ENCODE measurements around the gene EHBP1L1. TPM values are rescaled to one million over a fixed set of nuclear protein-coding genes. Genes with fewer than 3 reads are reported as not detected.

The EHBP1L1 gene
- total RNA-seq, 1 donor from 2014 or later = 167 TPM

GRCh38 chr11:65553301-65554001 is 22.4 kb upstream of the EHBP1L1 start:
- no peaks in the 10 kb centered on the region for H3K9me3 Mint-ChIP-seq
- peaks cover 53% of the 10 kb centered on the region for H3K4me1 Mint-ChIP-seq
- H3K27ac Mint-ChIP-seq = peak overlapping the region; percentile 45
- H3K36me3 Mint-ChIP-seq (ENCODE audit: low read depth) = peaks cover 31% of the 10 kb centered on the region
- H3K4me3 Mint-ChIP-seq = peak overlapping the region; percentile 68
- peak; percentile 94 for DNase-seq
- H3K27me3 Mint-ChIP-seq = no peaks in the 10 kb centered on the region
- intact Hi-C loops (cut with micrococcal nuclease) = loop anchor here (2.0 kb wide), 1 partner anchor 15 kb away; no protein-coding TSS in a partner anchor

DNA sequence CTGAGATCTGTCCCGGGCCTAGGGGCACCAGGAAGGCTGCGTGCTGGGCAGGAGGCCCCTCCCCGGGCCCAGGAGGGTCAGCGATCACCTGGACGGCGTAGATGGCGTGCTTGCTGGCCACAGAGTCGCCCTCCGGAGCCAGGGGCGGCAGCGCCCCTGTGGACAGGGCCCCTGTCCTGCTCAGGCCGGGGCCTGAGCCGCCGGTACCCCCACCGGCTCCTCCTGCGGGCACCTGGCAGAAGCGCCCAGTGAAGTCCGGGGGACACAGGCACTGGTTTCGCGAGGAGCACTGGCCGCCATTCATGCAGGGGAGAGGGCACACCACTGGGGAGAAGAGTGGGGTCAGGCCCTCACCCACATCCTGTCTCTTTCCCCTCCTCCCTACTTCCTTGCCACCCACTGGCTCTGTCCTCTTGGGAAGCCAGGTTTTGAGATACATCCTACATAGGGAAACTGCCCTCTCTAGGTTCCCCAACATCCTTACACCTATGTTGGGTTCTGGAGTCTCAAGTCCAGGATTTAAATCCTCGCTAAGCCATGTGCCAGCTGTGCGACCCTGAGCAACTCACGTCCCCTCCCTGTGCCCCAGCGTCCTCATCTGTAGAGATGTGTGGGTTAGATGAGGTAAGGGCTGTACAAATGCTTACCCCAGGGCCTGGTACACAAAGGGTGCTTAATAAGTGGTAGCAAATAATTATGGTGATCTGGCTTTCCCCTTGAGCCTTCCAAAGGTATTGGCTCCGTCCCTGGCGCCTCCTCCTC is 21.6 kb upstream of the EHBP1L1 start:
- intact Hi-C loops (cut with micrococcal nuclease) = no loop called here
- no peak for DNase-seq
- Mint-ChIP-seq H3K36me3 (ENCODE audit: low read depth) (peaks cover 26% of the 10 kb centered on the region), H3K4me3 (peak overlapping the region; percentile 86), H3K27me3 (no peaks in the 10 kb centered on the region), H3K4me1 (peaks cover 51% of the 10 kb centered on the region), H3K9me3 (no peaks in the 10 kb centered on the region), H3K27ac (peak overlapping the region; percentile 88)

DNA sequence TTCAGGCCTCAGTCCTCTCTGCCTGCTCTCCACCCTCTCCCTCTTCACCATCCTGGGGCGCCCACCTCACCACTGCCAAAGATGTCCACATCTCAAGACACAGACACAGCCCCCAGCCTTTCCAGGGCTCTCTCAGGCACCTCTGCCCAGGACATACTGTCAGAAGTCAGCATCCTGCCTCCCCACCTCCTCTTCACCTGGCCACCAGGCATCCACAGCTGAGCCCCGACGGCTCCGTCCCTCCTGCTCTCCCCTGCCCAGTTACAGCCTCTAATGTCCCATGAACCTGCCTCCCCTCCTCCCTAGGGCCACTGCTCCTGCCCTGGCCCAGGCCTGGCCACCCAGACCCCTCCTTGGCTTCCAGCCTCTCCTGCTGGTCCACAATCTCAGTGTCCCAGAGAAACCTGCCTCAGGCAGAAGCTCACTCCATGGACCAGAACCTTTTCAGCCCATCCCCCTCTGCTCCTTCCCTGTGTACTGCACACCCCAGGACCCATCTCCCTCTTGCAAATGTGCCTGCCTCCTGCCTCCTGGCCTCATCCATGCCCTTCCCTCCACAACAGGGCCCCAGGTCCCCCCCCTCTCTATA is 20.9 kb upstream of the EHBP1L1 start:
- Mint-ChIP-seq H3K27me3 (no peaks in the 10 kb centered on the region), H3K9me3 (no peaks in the 10 kb centered on the region), H3K27ac (peak overlapping the region; percentile 88), H3K4me3 (peak overlapping the region; percentile 86), H3K4me1 (peaks cover 55% of the 10 kb centered on the region), H3K36me3 (ENCODE audit: low read depth) (peaks cover 22% of the 10 kb centered on the region)
- intact Hi-C loops (cut with micrococcal nuclease) = no loop called here
- DNase-seq = no peak

DNA sequence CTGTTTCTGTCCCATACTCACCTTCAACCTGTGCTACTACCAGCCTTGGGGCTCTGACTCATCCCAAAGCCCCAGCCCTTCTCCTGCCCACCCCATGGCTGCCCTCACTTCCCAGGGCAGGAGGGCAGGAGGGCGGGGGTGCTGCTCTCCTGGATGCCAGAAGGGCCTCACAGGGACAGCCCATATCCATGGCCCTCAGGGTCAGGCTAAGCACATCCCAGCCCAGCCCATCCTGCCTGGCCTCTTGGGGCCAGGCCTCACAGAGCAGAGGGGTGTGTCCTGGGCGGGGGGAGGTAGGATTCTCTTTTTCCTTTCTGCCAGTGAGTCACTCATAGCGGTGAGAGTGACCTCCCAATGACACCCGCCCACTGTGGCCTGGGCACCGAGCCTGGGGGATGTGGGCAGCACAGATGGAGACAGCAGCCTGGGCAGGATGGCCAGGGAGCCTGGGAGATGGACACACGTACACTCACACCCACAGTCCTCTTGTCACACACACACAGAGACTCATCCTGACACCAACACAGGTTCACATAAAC is 20.1 kb upstream of the EHBP1L1 start:
- peak overlapping the region; percentile 86 for H3K4me3 Mint-ChIP-seq
- H3K27ac Mint-ChIP-seq = peak overlapping the region; percentile 88
- H3K9me3 Mint-ChIP-seq = no peaks in the 10 kb centered on the region
- peaks cover 19% of the 10 kb centered on the region for H3K36me3 Mint-ChIP-seq (ENCODE audit: low read depth)
- intact Hi-C loops (cut with micrococcal nuclease) = no loop called here
- no peak for DNase-seq
- no peaks in the 10 kb centered on the region for H3K27me3 Mint-ChIP-seq
- H3K4me1 Mint-ChIP-seq = peaks cover 63% of the 10 kb centered on the region

GRCh38 chr11:65556470-65557279 is 19.2 kb upstream of the EHBP1L1 start:
- Mint-ChIP-seq H3K36me3 (ENCODE audit: low read depth) (peaks cover 10% of the 10 kb centered on the region), H3K9me3 (no peaks in the 10 kb centered on the region), H3K4me3 (peak overlapping the region; percentile 86), H3K27ac (peak overlapping the region; percentile 88), H3K27me3 (no peaks in the 10 kb centered on the region), H3K4me1 (peaks cover 58% of the 10 kb centered on the region)
- intact Hi-C loops (cut with micrococcal nuclease) = loop anchor here (1.0 kb wide), 1 partner anchor 10 kb away; no protein-coding TSS in a partner anchor
- peak; percentile 72 for DNase-seq

DNA sequence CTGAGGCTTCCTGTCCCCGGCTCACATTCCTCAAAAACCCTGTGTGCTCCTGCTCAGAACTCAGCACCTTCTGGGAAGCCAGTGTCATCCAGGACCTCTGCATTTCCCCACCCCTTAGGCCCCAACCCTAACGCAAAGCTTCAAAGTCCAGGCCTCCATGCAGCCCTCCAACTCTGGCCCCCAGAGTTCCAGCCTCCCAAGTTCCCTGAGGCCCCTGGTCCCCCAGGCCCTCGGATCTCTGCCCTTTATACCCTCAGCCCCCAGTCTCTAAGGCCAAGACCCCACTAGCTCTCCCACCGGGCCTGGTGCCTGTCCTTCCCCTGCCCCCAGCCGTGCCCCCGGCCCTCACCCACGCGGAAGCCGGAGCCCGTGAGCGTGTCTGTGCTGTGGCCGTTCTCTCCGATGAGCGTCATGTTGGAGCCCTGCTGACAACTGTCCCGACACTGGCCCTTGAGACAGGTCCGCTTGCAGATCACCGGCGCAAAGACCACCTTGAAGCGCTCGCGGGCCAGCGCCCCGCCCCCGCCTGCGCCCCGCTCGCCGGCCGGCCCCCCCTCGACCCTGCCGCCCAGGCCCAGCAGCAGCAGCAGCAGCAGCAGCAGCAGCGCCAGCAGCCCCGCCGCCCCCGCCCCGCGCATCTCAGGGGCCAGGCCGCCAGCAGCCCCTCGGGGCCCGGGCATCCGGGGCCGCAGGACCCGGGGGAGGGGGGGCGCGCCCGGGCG is 18.4 kb upstream of the EHBP1L1 start:
- DNase-seq = peak; percentile 77
- Mint-ChIP-seq H3K27me3 (no peaks in the 10 kb centered on the region), H3K4me1 (peaks cover 51% of the 10 kb centered on the region), H3K9me3 (no peaks in the 10 kb centered on the region), H3K4me3 (peak overlapping the region; percentile 86), H3K27ac (peak overlapping the region; percentile 88), H3K36me3 (ENCODE audit: low read depth) (peaks cover 4% of the 10 kb centered on the region)
- intact Hi-C loops (cut with micrococcal nuclease) = loop anchor here (1.0 kb wide), 2 partner anchors 11 to 17 kb away; no protein-coding TSS in a partner anchor

DNA sequence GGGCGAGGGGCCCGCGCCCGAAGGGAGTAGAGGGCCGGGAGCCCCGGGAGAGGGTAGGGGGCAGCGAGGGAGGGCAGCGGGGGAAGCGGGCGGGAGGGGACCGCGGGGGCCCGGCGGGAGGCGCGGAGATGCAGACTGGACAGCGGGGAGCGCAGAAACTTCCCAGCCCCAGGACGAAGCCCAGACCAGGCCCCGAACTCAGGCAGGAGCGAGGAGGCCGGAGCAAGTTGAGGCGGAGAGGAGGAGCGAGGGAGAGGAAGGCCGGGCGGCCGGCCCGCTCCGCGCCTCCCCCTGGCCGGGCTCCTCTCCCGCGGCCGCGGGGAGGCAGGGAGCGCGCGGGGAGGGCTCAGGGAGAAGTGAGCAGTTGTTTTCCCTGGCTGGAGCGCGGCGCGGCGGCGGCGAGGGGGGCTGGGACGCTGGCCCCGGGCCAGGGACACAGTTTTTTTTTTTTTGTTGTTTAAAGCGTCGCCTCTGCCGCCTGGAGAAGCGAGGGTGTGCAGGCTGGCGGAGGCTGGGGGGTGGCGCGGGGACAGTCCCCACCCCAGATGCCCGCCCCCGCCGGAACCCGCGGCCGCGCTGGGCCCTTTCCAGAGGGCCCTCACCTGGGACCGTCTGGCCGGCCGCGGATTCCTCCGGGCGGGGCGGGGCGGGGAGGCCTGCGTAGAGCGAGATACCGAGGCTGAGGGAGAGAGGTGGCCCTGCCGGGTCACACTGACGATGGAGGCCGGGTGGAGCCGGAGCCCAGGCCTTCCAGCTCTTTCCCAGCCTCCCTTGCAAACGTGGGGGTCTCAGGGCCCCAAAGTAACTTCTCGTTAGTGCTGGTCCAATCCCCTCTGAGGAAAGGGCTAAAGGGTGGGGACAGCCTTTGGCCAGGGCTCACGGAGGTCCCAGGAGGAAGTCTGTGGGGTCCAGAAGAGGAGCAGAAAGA is 17.6 kb upstream of the EHBP1L1 start, which contains the start of gene LTBP3:
Gene LTBP3, minus strand, starts transcription at position 358 of the 928 bp plus-strand sequence. CDS start 400 bp downstream, outside the sequence.
- intact Hi-C loops (cut with micrococcal nuclease) = loop anchor here (1.0 kb wide), 1 partner anchor 18 kb away; no protein-coding TSS in a partner anchor
- H3K4me1 Mint-ChIP-seq = peaks cover 49% of the 10 kb centered on the region
- peak within 1 kb of the TSS; percentile 86 for H3K4me3 Mint-ChIP-seq
- peak; percentile 82 for DNase-seq
- peaks cover 2% of the 10 kb centered on the region for H3K36me3 Mint-ChIP-seq (ENCODE audit: low read depth)
- H3K27me3 Mint-ChIP-seq = no peaks in the 10 kb centered on the region
- no peaks in the 10 kb centered on the region for H3K9me3 Mint-ChIP-seq
- H3K27ac Mint-ChIP-seq = peak within 1 kb of the TSS; percentile 88

- Mint-ChIP-seq H3K4me3 (peak overlapping the region; percentile 75), H3K27ac (peak overlapping the region; percentile 71), H3K27me3 (no peaks in the 10 kb centered on the region), H3K36me3 (ENCODE audit: low read depth) (peaks cover 2% of the 10 kb centered on the region), H3K9me3 (no peaks in the 10 kb centered on the region), H3K4me1 (peaks cover 50% of the 10 kb centered on the region)
- no peak for DNase-seq
- intact Hi-C loops (cut with micrococcal nuclease) = loop anchor here (1.0 kb wide), 2 partner anchors 10 to 19 kb away; no protein-coding TSS in a partner anchor
Observed at GRCh38 chr11:65558930-65559509, 16.8 kb upstream of the EHBP1L1 start.

GRCh38 chr11:65559535-65559934 is 16.3 kb upstream of the EHBP1L1 start:
- Mint-ChIP-seq H3K4me1 (peaks cover 46% of the 10 kb centered on the region), H3K27ac (peak overlapping the region; percentile 29)
- intact Hi-C loops (cut with micrococcal nuclease) = loop anchor here (1.0 kb wide), 1 partner anchor 10 kb away; no protein-coding TSS in a partner anchor

DNA sequence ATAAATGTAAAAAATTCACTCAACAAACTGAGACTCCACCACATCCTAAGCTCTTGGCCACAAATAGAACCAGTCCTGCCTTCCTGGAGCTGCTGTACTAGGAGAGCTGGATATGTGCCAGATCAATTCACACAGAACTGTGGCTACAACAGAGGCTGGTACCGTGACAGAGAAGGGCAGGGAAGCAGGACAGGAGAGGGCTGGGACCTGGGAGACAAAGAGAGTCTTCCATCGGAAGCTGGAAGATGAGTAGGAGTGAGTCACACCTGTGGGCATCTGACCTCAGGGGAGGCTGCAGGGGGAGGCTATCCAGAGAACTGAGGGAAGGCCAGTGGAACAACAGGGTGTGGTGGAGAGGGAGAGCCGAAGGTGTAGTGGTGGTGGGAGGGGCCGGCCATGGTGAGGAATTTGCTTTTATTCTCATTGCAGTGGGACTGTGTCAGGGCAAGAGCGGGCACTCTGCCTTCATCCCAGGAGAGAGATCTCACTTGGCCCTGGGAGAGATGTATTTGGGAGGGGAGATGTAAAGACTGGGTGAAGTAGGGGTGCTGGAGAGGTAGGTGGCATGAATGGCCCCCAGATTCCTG is 15.8 kb upstream of the EHBP1L1 start:
- intact Hi-C loops (cut with micrococcal nuclease) = loop anchor here (1.0 kb wide), 1 partner anchor 9 kb away; no protein-coding TSS in a partner anchor
- Mint-ChIP-seq H3K27me3 (no peaks in the 10 kb centered on the region), H3K4me3 (no peak overlapping the region), H3K27ac (peak overlapping the region; percentile 27), H3K9me3 (no peaks in the 10 kb centered on the region), H3K36me3 (ENCODE audit: low read depth) (peaks cover 2% of the 10 kb centered on the region), H3K4me1 (peaks cover 44% of the 10 kb centered on the region)
- DNase-seq = no peak

More at GRCh38 chr11:65559535-65559934, 16.3 kb upstream of the EHBP1L1 start:
- Mint-ChIP-seq H3K27me3 (no peaks in the 10 kb centered on the region), H3K36me3 (ENCODE audit: low read depth) (no peaks in the 10 kb centered on the region), H3K9me3 (no peaks in the 10 kb centered on the region), H3K4me3 (peak overlapping the region; percentile 75)
- DNase-seq = no peak
